ENCODE data around the gene BICD2.

BICD2 gene

GRCh38 chr9:92726348-92726747, 38.3 kb downstream of the BICD2 start:
- no peak overlapping the region for H3K4me3 ChIP-seq (ENCODE audit: low read depth, low read length)
- TF ChIP-seq, protein P1, sequence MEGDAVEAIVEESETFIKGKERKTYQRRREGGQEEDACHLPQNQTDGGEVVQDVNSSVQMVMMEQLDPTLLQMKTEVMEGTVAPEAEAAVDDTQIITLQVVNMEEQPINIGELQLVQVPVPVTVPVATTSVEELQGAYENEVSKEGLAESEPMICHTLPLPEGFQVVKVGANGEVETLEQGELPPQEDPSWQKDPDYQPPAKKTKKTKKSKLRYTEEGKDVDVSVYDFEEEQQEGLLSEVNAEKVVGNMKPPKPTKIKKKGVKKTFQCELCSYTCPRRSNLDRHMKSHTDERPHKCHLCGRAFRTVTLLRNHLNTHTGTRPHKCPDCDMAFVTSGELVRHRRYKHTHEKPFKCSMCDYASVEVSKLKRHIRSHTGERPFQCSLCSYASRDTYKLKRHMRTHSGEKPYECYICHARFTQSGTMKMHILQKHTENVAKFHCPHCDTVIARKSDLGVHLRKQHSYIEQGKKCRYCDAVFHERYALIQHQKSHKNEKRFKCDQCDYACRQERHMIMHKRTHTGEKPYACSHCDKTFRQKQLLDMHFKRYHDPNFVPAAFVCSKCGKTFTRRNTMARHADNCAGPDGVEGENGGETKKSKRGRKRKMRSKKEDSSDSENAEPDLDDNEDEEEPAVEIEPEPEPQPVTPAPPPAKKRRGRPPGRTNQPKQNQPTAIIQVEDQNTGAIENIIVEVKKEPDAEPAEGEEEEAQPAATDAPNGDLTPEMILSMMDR (IDR thresholded peaks at IDR 0.05; ENCODE audit: borderline replicate concordance, insufficient read depth, low read depth, low read length), result no peak

DNA sequence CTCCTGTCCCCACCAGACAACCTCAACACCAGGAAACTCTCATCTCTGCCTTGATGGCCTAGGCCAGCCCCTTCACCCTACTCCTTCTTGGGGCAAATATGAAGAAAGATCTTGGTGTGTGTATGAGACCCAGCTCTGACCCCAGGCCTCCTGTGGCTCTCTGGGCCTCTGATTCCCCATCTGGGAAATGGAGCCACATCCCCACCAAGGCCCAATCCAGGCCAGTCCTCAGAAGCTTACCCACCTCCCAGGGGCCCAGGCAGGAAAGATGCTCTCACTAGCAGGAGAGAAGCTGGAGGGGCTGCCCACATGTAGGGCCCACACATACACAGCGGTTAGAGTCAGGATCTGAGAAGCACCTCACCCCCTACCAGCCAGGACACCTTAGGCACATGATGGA, 38.9 kb downstream of the BICD2 start:
- no peak overlapping the region for H3K4me3 ChIP-seq (ENCODE audit: low read depth, low read length)
- TF ChIP-seq, protein P1 (IDR thresholded peaks at IDR 0.05; ENCODE audit: borderline replicate concordance, insufficient read depth, low read depth, low read length), result no peak

DNA sequence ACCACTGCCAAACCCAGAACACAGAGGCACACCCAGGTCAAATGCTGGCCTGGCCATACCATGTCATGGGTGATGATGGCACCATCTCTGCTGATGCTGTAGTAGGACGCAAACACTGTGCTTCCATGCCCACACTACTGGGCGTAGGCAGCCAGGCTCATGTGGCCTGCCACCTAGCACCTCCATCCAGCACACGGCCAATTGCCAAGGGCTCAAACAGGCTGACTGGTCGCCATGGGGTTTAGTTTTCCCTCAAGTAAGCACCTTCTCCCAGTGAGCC, 39.4 kb downstream of the BICD2 start:
- TF ChIP-seq, protein P1 (IDR thresholded peaks at IDR 0.05; ENCODE audit: borderline replicate concordance, insufficient read depth, low read depth, low read length), result no peak

DNA sequence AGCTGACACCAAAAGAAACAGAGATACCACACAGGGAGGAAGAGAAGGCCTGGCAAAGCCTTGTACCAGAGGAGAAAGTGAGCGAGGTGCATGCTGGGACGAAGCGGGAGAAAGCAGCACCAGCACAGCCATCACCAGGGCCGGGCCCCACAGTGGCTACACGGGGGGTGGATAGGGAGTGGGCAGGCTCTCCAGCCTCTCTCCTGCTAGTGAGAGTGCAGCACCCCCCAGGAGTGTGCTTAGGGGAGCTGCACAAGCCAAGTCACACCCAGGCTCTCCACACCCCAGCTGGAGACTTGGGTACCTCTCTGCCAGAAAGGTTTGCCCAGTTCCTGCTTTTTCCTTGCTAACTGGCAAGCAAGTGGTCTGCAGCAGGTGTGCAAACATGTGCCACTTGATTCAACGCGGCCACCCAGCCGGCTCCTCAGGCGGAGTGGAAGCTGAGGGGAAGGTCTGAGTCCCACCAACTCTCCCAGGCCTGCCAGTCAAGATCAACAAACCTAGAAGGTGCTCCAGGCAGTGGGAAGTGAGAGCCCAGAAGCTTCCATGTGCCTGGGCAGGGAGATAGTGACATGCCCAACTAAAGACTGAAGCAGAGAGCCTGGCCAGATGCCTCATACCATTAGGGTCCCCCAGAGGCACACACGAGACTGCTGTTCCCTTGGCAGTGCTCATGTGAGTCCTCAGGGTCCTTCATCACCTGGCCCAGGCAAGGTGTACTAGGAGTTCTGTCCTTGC, 39.9 kb downstream of the BICD2 start:
- no peak overlapping the region for H3K4me3 ChIP-seq (ENCODE audit: low read depth, low read length)
- TF ChIP-seq, protein P1 (IDR thresholded peaks at IDR 0.05; ENCODE audit: borderline replicate concordance, insufficient read depth, low read depth, low read length), result no peak

More for the DNA sequence above, 39.4 kb downstream of the BICD2 start:
- H3K4me3 ChIP-seq (ENCODE audit: low read depth, low read length), result no peak overlapping the region

DNA sequence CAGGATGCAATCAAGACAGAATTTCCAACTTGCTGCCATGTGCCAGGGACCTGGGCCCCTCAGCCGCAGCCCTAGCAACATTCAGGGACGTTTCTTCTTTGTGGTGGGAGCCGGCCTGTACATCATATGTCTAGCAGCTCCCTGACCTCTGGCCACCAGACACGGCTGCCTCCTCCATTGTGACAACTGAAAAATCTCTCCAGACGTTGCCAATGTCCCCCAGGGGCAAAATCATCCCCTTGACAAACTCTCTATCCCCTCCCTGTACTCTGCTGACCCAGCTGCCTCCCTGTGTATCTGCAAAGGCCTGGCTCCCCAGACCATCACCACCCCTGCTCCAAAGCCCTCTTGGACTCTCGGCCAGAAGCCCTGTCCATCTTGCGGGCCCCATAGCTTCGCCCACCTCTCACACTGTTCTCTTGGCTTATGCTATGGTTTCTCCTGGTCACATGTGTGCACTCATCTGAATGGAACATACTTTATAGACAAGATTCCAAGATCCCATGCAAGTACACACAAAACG, 40.8 kb downstream of the BICD2 start:
- TF ChIP-seq, protein P1 (IDR thresholded peaks at IDR 0.05; ENCODE audit: borderline replicate concordance, insufficient read depth, low read depth, low read length), result no peak
- H3K4me3 ChIP-seq (ENCODE audit: low read depth, low read length), result no peak overlapping the region

DNA sequence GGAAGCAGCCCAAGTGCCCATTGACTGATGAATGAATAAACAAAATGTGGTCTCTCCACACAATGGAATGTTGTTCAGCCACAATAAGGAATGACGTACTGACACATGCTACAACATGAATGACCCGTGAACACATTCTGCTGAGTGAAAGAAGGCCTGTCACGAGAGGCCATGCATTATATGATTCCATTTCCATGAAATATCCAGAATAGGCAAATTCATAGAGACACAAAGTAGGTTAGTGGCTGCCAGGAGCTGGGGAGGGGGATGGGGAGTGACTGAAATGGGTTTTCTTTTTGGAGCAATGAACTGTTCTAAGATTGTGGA, 41.4 kb downstream of the BICD2 start:
- H3K4me3 ChIP-seq (ENCODE audit: low read depth, low read length), result no peak overlapping the region
- TF ChIP-seq, protein P1 (IDR thresholded peaks at IDR 0.05; ENCODE audit: borderline replicate concordance, insufficient read depth, low read depth, low read length), result no peak
